ENCODE measurements around the gene PEX7.

DNA sequence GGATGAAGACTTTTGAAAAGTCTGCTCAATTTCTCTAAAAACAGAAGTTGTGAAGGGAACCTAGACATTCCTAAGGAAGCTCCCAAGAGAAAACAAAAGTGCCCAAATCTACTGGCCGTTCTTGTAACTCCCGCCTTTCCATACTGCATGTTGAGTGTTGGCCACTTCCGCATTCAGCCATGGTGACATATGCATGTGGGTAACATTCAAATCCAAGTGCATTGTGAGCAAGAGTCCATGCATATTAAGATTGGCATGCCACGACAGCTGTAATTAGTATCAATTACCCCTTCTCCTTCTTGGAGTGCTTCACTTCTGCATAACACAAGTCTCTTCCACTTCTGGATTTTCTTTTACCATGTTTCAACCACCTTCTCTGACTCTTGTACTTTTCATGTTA, 108.1 kb downstream of the PEX7 start:
- no peak for TF ChIP-seq SP1 (IDR thresholded peaks at IDR 0.05; ENCODE audit: low read depth)
- TF ChIP-seq CTCF (IDR thresholded peaks at IDR 0.05 in 2 of 3, conservative IDR thresholded peaks at IDR 0.05 in 1 of 3; ENCODE audit: borderline replicate concordance in 1 of 3, insufficient read depth in 1 of 3, low read depth in 2 of 3, low read length in 2 of 3): no peak
- TF ChIP-seq REST (IDR thresholded peaks at IDR 0.05; ENCODE audit: low read depth): no peak

Measured in HCT116 (cell line).